ENCODE data around the gene ARHGEF11.

DNA sequence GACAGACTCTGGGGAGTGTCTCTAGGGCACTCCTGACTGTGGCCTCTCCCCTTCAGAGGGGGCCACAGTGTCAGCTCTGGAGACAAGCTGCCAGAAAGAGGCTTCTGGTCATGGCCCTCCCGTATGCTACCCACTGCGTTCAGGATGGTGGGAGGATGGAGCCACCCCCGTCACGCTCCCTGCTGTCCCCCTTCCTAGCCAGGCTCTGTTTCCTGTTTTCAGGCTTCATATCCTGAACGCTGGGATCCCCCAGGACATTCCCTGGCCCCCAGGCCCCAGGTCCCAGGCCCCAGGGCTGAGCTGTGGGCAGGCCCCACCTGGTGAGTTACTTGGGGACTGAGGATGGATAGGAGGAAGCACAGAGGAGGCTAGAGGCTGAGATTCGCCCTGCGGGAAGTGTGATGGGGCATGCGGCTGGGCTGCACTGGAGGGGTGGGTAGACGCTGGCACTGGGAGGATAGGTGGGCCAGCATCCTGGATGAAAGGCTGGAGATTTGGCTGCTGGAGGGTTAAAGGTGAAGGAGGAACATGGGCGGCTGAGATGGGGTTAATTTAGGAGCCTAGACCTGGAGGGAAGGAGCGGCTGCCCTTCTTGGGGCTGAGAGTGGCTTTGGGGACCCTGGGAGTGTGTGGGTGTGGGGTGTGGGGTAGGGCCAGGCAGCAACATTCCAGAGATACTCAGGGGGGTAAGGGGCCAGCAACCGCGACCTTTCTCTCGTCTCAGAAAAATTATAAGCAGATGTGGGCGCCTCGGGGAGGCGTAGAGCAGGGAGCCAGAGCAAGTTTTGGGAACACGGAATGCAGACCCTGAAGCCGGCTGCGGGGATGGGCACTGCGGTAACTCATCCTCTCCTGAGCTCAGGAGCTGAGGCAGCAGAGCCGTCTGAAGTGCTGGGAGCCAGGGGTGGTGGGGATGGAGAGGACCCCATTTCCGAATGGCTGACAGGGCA, 143.3 kb downstream of the ARHGEF11 start:
- no peak for TF ChIP-seq POLR2A (IDR thresholded peaks at IDR 0.05; ENCODE audit: low read depth, low read length)
- TF ChIP-seq, protein P1, sequence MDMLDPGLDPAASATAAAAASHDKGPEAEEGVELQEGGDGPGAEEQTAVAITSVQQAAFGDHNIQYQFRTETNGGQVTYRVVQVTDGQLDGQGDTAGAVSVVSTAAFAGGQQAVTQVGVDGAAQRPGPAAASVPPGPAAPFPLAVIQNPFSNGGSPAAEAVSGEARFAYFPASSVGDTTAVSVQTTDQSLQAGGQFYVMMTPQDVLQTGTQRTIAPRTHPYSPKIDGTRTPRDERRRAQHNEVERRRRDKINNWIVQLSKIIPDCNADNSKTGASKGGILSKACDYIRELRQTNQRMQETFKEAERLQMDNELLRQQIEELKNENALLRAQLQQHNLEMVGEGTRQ (IDR thresholded peaks at IDR 0.05; ENCODE audit: low read depth, low read length) = no peak
- TF ChIP-seq, protein P2, sequence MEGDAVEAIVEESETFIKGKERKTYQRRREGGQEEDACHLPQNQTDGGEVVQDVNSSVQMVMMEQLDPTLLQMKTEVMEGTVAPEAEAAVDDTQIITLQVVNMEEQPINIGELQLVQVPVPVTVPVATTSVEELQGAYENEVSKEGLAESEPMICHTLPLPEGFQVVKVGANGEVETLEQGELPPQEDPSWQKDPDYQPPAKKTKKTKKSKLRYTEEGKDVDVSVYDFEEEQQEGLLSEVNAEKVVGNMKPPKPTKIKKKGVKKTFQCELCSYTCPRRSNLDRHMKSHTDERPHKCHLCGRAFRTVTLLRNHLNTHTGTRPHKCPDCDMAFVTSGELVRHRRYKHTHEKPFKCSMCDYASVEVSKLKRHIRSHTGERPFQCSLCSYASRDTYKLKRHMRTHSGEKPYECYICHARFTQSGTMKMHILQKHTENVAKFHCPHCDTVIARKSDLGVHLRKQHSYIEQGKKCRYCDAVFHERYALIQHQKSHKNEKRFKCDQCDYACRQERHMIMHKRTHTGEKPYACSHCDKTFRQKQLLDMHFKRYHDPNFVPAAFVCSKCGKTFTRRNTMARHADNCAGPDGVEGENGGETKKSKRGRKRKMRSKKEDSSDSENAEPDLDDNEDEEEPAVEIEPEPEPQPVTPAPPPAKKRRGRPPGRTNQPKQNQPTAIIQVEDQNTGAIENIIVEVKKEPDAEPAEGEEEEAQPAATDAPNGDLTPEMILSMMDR (conservative IDR thresholded peaks at IDR 0.05; ENCODE audit: low read depth, low read length) = no peak
- no peak for TF ChIP-seq RFX5 (IDR thresholded peaks at IDR 0.05; ENCODE audit: low read depth, low read length)
- TF ChIP-seq MXI1 (IDR thresholded peaks at IDR 0.05; ENCODE audit: borderline replicate concordance, low read depth, low read length) = no peak
- no peak for TF ChIP-seq RAD21 (IDR thresholded peaks at IDR 0.05; ENCODE audit: low read length)

Measured in IMR-90 (cell line).